ENCODE results near the gene LGALS3BP. TPM values are rescaled to one million over a fixed set of nuclear protein-coding genes. Genes with fewer than 3 reads are reported as not detected.

Gene LGALS3BP
- total RNA-seq, 1 experiment from 2014 or later, result 69.8 TPM

- H3K9ac ChIP-seq (ENCODE audit: extremely low read depth, insufficient read length, low read length), result no peak overlapping the region
- DNase-seq, result no peak
- H2BK120ac ChIP-seq (ENCODE audit: low read depth, low read length, poor library complexity, severe bottlenecking), result no peak overlapping the region
- TF ChIP-seq CTCF (conservative IDR thresholded peaks at IDR 0.05), result no peak
- no peaks in the 10 kb centered on the region for H3K27me3 ChIP-seq (ENCODE audit: insufficient read depth, low read length)
- H2AFZ ChIP-seq (ENCODE audit: low read length), result no peak overlapping the region
- no CpG with 5 or more reads among the region's 8 CpGs for WGBS (ENCODE audit: extremely low coverage, insufficient read length, low lambda C conversion rate)
- H4K8ac ChIP-seq (replicated peaks; ENCODE audit: insufficient read length, low read depth, low read length), result no peak overlapping the region
- H4K91ac ChIP-seq (ENCODE audit: insufficient read length, low read depth, low read length), result no peak overlapping the region
- H3K4me1 Mint-ChIP-seq, result peaks cover 14 to 34% of the 10 kb centered on the region in 2 experiments
- H3K14ac ChIP-seq (ENCODE audit: insufficient read depth, low read length), result no peak overlapping the region; the same call in 1 of the 2 replicates
- no peak overlapping the region for H2BK15ac ChIP-seq (ENCODE audit: low read depth, low read length)
- H3K4me1 ChIP-seq (ENCODE audit: insufficient read depth, low read length), result no peaks in the 10 kb centered on the region; the same call in 1 of the 2 replicates
- no peak overlapping the region for H3K4ac ChIP-seq (ENCODE audit: low read depth, low read length)
- H3K79me1 ChIP-seq (ENCODE audit: insufficient read depth, low read depth, low read length, poor library complexity, severe bottlenecking), result no peaks in the 10 kb centered on the region
- H4K20me1 ChIP-seq (ENCODE audit: control insufficient read depth, insufficient read depth, insufficient read length), result no peaks in the 10 kb centered on the region
- no peaks in the 10 kb centered on the region for H3K79me2 ChIP-seq (ENCODE audit: insufficient read depth, low read length)
- H3K23me2 ChIP-seq (ENCODE audit: insufficient read length, low read depth, low read length, poor library complexity, severe bottlenecking), result no peaks in the 10 kb centered on the region
- H3K23ac ChIP-seq (ENCODE audit: insufficient read length, low read depth, low read length), result no peak overlapping the region
- peaks cover 2% of the 10 kb centered on the region for H3K27me3 Mint-ChIP-seq (ENCODE audit: low read depth)
- no peak overlapping the region for H3K27ac Mint-ChIP-seq
- H2AK5ac ChIP-seq (ENCODE audit: insufficient read length, low read length), result no peak overlapping the region
- H3K9me3 Mint-ChIP-seq, result no peaks in the 10 kb centered on the region
- H3K4me3 Mint-ChIP-seq, result no peak overlapping the region
- no peak overlapping the region for H3T11ph ChIP-seq (ENCODE audit: low read length)
- H3K9me3 ChIP-seq (ENCODE audit: control insufficient read depth, low read depth, low read length), result no peaks in the 10 kb centered on the region
- H3K27ac ChIP-seq (ENCODE audit: insufficient read length, low read depth, low read length), result no peak overlapping the region
- no peak overlapping the region for H2BK12ac ChIP-seq (ENCODE audit: insufficient read length, low read depth, low read length)
- no peak overlapping the region for H3K18ac ChIP-seq (ENCODE audit: insufficient read length, low read depth, low read length)
- no peak overlapping the region for H3K4me2 ChIP-seq (ENCODE audit: insufficient read depth, insufficient read length, low read length)
- H2BK5ac ChIP-seq (ENCODE audit: insufficient read length, low read length), result no peak overlapping the region
- peaks cover 0 to 2% (median 1%) of the 10 kb centered on the region in 3 experiments; a peak in 4 of 7 replicates for H3K36me3 Mint-ChIP-seq (ENCODE audit: insufficient read depth in 1 of 3, low read depth in 3 of 3)
- H3K56ac ChIP-seq (ENCODE audit: insufficient read length, low read depth, low read length), result no peak overlapping the region
- H4K5ac ChIP-seq (ENCODE audit: insufficient read length, low read depth, low read length), result no peak overlapping the region
- H2BK20ac ChIP-seq (ENCODE audit: low read depth, low read length, poor library complexity, severe bottlenecking), result no peak overlapping the region
Observed at GRCh38 chr17:78977681-78977943, 2.1 kb downstream of the LGALS3BP start.
